ENCODE measurements around the gene IL1R1.
"Not testable (repeated sequence)": the region's sequence is repeated elsewhere in the genome, so short reads cannot be mapped to it uniquely, and the experiment has no call there.

Gene IL1R1

GRCh38 chr2:102141970-102142828 is at the start of gene IL1R1:
Gene IL1R1 (plus strand): TSS chr2:102142746. CDS start chr2:102157725, 14,979 bp downstream.
- peak; percentile 37 for DNase-seq

- DNase-seq, result no peak
Measured at GRCh38 chr2:102093662-102094061, 48.9 kb upstream of the IL1R1 start.

GRCh38 chr2:102094917-102095316 is 47.6 kb upstream of the IL1R1 start:
- peak; percentile 74 for DNase-seq

- no peak for DNase-seq
Measured at GRCh38 chr2:102096103-102096502, 46.4 kb upstream of the IL1R1 start.

- DNase-seq, result no peak
Measured at GRCh38 chr2:102098756-102099155, 43.8 kb upstream of the IL1R1 start.

GRCh38 chr2:102099536-102100298 is 42.8 kb upstream of the IL1R1 start:
- DNase-seq, result no peak

GRCh38 chr2:102100371-102101096 is 42.0 kb upstream of the IL1R1 start:
- peak; percentile 46 for DNase-seq

GRCh38 chr2:102101097-102101848 is 41.3 kb upstream of the IL1R1 start:
- DNase-seq, result no peak

- no peak for DNase-seq
Measured at GRCh38 chr2:102101849-102102635, 40.5 kb upstream of the IL1R1 start.

GRCh38 chr2:102102636-102102948 is 40.0 kb upstream of the IL1R1 start:
- not testable (repeated sequence) for DNase-seq

GRCh38 chr2:102103284-102103683 is 39.3 kb upstream of the IL1R1 start:
- DNase-seq, result no peak

- peak; percentile 91 for DNase-seq
Measured at GRCh38 chr2:102103992-102104871, 38.3 kb upstream of the IL1R1 start.

- DNase-seq, result no peak
Measured at GRCh38 chr2:102106133-102106556, 36.4 kb upstream of the IL1R1 start.

- DNase-seq, result not testable (repeated sequence)
Measured at GRCh38 chr2:102106813-102107740, 35.5 kb upstream of the IL1R1 start.

- no peak for DNase-seq
Measured at GRCh38 chr2:102107741-102108070, 34.8 kb upstream of the IL1R1 start.

GRCh38 chr2:102109016-102109415 is 33.5 kb upstream of the IL1R1 start:
- DNase-seq, result no peak

- DNase-seq, result no peak
Measured at GRCh38 chr2:102110171-102110570, 32.4 kb upstream of the IL1R1 start.

- DNase-seq, result no peak
Measured at GRCh38 chr2:102110596-102111334, 31.8 kb upstream of the IL1R1 start.

GRCh38 chr2:102111823-102112222 is 30.7 kb upstream of the IL1R1 start:
- no peak for DNase-seq

Data from activated CD4-positive, alpha-beta T cell treated with anti-CD3 and anti-CD28 coated beads for 48 hours (primary cell).